Measurements from ENCODE around the gene C2CD3. TPM values are rescaled to one million over a fixed set of nuclear protein-coding genes. Genes with fewer than 3 reads are reported as not detected.

C2CD3 gene
- total and polyA plus RNA-seq, 4 donors, result 3.1 to 14.5 (median 6.7) TPM

DNA sequence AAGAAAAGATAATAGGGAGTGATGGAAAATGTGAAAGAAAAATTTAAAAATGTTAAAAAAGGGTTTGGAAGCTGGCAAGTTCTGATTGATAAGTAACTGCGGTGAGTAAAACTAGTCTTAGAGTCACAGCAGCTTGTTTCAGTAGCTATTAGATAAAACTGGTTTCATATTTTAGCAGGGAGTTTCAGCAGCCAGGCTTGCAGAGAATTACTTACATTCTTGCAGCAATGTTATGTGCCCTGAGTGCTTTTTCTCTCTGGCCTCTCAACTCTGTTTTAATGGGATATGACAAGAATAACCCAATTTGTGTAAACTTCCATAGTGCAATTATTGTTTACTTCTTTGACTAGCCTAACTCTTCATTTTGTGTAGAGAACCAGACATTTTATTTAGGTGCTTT is 33.9 kb upstream of the C2CD3 start:
- H3K36me3 ChIP-seq (ENCODE audit: control insufficient read depth in 4 of 4, insufficient read depth in 3 of 4, low read depth in 1 of 4, low read length in 3 of 4), result peaks cover 6 to 11% (median 8%) of the 10 kb centered on the region in 4 donors
- H3K27me3 ChIP-seq (ENCODE audit: control insufficient read depth in 4 of 4, insufficient read depth in 4 of 4, low read length in 3 of 4), result no peaks in the 10 kb centered on the region
- WGBS, result 93% methylated on average over 1 of the region's 1 CpG
- H3K4me1 ChIP-seq (ENCODE audit: control insufficient read depth in 4 of 4, insufficient read depth in 4 of 4, low read length in 3 of 4), result no peaks in the 10 kb centered on the region
- H3K9ac ChIP-seq (ENCODE audit: low read depth in 1 of 2, low read length in 2 of 2), result no peak overlapping the region
- H3K27ac ChIP-seq (ENCODE audit: low read depth in 1 of 2, low read length in 2 of 2), result no peak overlapping the region
- TF ChIP-seq SP1 (IDR thresholded peaks at IDR 0.05), result no peak
- no peak overlapping the region for H3K4me3 ChIP-seq (ENCODE audit: low read depth in 1 of 3, low read length in 3 of 3)
- no peaks in the 10 kb centered on the region for H3K9me3 ChIP-seq (ENCODE audit: control insufficient read depth in 4 of 4, low read length in 3 of 4)
- DNase-seq (ENCODE audit: low spot score), result no peak

DNA sequence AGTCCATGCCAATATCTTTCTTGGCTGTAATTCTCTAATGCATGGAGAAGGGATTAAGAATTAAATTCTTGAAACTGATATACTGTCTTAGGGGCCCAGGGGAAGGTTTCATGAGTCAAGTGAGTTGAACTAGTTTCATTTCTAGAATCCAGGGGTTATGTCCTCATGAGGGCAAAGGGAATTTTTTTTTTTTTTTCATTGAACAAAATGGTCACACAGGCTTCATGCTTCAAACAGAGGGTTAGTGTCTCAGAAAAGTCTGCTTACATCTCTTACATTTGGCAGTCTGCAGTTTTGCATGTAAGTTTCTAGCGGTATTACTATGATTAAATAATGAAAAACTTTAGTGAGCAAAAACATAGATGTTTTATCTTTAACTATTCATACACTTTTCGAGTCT is 33.2 kb upstream of the C2CD3 start:
- Histone ChIP-seq H3K9me3 (ENCODE audit: control insufficient read depth in 4 of 4, low read length in 3 of 4) (no peaks in the 10 kb centered on the region), H3K36me3 (ENCODE audit: control insufficient read depth in 4 of 4, insufficient read depth in 3 of 4, low read depth in 1 of 4, low read length in 3 of 4) (peaks cover 0 to 7% (median 4%) of the 10 kb centered on the region in 4 donors), H3K4me3 (ENCODE audit: low read depth in 1 of 3, low read length in 3 of 3) (no peak overlapping the region), H3K9ac (ENCODE audit: low read depth in 1 of 2, low read length in 2 of 2) (no peak overlapping the region), H3K4me1 (ENCODE audit: control insufficient read depth in 4 of 4, insufficient read depth in 4 of 4, low read length in 3 of 4) (no peaks in the 10 kb centered on the region), H3K27me3 (ENCODE audit: control insufficient read depth in 4 of 4, insufficient read depth in 4 of 4, low read length in 3 of 4) (no peaks in the 10 kb centered on the region), H3K27ac (ENCODE audit: low read depth in 1 of 2, low read length in 2 of 2) (no peak overlapping the region)
- 98% methylated on average over 2 of the region's 2 CpGs for WGBS
- no peak for TF ChIP-seq RXRA (IDR thresholded peaks at IDR 0.05)
- TF ChIP-seq TAF1 (conservative IDR thresholded peaks at IDR 0.05), result no peak
- TF ChIP-seq, protein P1, sequence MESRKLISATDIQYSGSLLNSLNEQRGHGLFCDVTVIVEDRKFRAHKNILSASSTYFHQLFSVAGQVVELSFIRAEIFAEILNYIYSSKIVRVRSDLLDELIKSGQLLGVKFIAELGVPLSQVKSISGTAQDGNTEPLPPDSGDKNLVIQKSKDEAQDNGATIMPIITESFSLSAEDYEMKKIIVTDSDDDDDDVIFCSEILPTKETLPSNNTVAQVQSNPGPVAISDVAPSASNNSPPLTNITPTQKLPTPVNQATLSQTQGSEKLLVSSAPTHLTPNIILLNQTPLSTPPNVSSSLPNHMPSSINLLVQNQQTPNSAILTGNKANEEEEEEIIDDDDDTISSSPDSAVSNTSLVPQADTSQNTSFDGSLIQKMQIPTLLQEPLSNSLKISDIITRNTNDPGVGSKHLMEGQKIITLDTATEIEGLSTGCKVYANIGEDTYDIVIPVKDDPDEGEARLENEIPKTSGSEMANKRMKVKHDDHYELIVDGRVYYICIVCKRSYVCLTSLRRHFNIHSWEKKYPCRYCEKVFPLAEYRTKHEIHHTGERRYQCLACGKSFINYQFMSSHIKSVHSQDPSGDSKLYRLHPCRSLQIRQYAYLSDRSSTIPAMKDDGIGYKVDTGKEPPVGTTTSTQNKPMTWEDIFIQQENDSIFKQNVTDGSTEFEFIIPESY (IDR thresholded peaks at IDR 0.05), result no peak
- no peak for TF ChIP-seq GABPA (IDR thresholded peaks at IDR 0.05 in 1 of 2, conservative IDR thresholded peaks at IDR 0.05 in 1 of 2)
- TF ChIP-seq NR2F2 (IDR thresholded peaks at IDR 0.05), result no peak
- TF ChIP-seq, protein P2, sequence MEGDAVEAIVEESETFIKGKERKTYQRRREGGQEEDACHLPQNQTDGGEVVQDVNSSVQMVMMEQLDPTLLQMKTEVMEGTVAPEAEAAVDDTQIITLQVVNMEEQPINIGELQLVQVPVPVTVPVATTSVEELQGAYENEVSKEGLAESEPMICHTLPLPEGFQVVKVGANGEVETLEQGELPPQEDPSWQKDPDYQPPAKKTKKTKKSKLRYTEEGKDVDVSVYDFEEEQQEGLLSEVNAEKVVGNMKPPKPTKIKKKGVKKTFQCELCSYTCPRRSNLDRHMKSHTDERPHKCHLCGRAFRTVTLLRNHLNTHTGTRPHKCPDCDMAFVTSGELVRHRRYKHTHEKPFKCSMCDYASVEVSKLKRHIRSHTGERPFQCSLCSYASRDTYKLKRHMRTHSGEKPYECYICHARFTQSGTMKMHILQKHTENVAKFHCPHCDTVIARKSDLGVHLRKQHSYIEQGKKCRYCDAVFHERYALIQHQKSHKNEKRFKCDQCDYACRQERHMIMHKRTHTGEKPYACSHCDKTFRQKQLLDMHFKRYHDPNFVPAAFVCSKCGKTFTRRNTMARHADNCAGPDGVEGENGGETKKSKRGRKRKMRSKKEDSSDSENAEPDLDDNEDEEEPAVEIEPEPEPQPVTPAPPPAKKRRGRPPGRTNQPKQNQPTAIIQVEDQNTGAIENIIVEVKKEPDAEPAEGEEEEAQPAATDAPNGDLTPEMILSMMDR (IDR thresholded peaks at IDR 0.05; ENCODE audit: low read depth, low read length, missing input control), result no peak
- no peak for TF ChIP-seq HNF4G (IDR thresholded peaks at IDR 0.05)
- TF ChIP-seq, protein P3, sequence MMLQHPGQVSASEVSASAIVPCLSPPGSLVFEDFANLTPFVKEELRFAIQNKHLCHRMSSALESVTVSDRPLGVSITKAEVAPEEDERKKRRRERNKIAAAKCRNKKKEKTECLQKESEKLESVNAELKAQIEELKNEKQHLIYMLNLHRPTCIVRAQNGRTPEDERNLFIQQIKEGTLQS (IDR thresholded peaks at IDR 0.05), result no peak
- no peak for TF ChIP-seq RAD21 (IDR thresholded peaks at IDR 0.05)
- no peak for TF ChIP-seq EGR1 (IDR thresholded peaks at IDR 0.05; ENCODE audit: low read depth in 2 of 2)
- no peak for TF ChIP-seq JUND (IDR thresholded peaks at IDR 0.05)
- TF ChIP-seq FOXA2 (IDR thresholded peaks at IDR 0.05), result no peak
- TF ChIP-seq FOXA1 (IDR thresholded peaks at IDR 0.05), result no peak
- no peak for TF ChIP-seq SP1 (IDR thresholded peaks at IDR 0.05)
- TF ChIP-seq HNF4A (conservative IDR thresholded peaks at IDR 0.05), result no peak
- no peak for DNase-seq (ENCODE audit: low spot score)

DNA sequence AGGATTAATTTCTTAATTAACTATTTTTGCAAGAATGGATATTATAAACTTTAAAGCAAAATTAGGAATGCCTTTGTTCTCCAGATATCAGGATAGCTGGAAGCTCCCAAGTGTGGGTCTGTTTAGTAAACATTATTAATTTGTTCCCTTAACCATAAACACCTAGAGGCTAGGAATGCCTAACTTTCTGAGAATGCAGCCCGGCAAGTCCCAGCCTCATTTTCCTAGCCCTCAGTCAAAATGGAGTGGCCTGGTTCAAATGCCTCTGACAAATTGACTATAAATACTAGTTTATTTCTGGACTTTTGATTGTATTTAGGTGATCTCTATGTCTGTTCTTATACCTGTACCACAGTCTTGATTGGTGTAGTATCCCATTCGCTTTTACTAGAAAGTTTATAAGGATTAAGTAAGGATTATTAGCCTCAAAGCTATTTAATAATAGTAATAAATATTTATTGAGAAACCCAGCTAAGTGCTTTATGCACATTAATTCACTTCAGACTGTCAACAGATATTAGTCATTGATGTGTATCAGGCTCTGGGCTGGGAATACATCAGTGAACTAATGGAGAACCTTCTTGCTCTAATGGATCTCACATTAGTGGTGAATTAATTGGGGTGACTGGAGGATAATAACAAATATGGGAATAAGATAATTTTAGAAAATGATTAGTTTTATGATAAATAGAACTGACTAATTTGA is 26.1 kb upstream of the C2CD3 start:
- WGBS, result 99% methylated on average over 2 of the region's 2 CpGs
- DNase-seq (ENCODE audit: low spot score), result no peak
- TF ChIP-seq FOXA1 (IDR thresholded peaks at IDR 0.05) (no peak), NR2F2 (IDR thresholded peaks at IDR 0.05) (no peak), RXRA (IDR thresholded peaks at IDR 0.05) (no peak), HNF4A (conservative IDR thresholded peaks at IDR 0.05) (no peak), JUND (IDR thresholded peaks at IDR 0.05) (no peak), HNF4G (IDR thresholded peaks at IDR 0.05) (no peak), FOXA2 (IDR thresholded peaks at IDR 0.05) (no peak), SP1 (IDR thresholded peaks at IDR 0.05) (no peak)
- TF ChIP-seq, protein P4, sequence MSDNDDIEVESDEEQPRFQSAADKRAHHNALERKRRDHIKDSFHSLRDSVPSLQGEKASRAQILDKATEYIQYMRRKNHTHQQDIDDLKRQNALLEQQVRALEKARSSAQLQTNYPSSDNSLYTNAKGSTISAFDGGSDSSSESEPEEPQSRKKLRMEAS (IDR thresholded peaks at IDR 0.05), result no peak
- TF ChIP-seq, protein P3 (IDR thresholded peaks at IDR 0.05), result no peak
- TF ChIP-seq, protein P2 (IDR thresholded peaks at IDR 0.05; ENCODE audit: low read depth, low read length, missing input control), result no peak
- TF ChIP-seq, protein P1 (IDR thresholded peaks at IDR 0.05), result no peak

More for the DNA sequence above, 26.1 kb upstream of the C2CD3 start:
- Histone ChIP-seq H3K36me3 (ENCODE audit: control insufficient read depth in 4 of 4, insufficient read depth in 3 of 4, low read depth in 1 of 4, low read length in 3 of 4) (no peaks in the 10 kb centered on the region), H3K27me3 (ENCODE audit: control insufficient read depth in 4 of 4, insufficient read depth in 4 of 4, low read length in 3 of 4) (no peaks in the 10 kb centered on the region), H3K4me3 (ENCODE audit: low read depth in 1 of 3, low read length in 3 of 3) (no peak overlapping the region), H3K9me3 (ENCODE audit: control insufficient read depth in 4 of 4, low read length in 3 of 4) (no peaks in the 10 kb centered on the region), H3K9ac (ENCODE audit: low read depth in 1 of 2, low read length in 2 of 2) (no peak overlapping the region), H3K27ac (ENCODE audit: low read depth in 1 of 2, low read length in 2 of 2) (no peak overlapping the region), H3K4me1 (ENCODE audit: control insufficient read depth in 4 of 4, insufficient read depth in 4 of 4, low read length in 3 of 4) (no peaks in the 10 kb centered on the region)

Data from liver (tissue), 9 donors.